Stimulated activated naive B cell treated with anti-CD40 and anti-IgM and Interleukin-4, amounts not matched to agents 10 μg/mL and 1 μg/mL and 100 μg/mL, for 72 hours (primary cell): Measurements from ENCODE around the gene RPS14.

Source experiments
- ATAC-seq, 2 donors: fragments of 150-1000 bp; cut with Tn5 transposase; replicated peaks; 2 replicates each; pipeline ENCODE4 v1.10.0; 2021; ENCODE audit warnings: moderate library complexity in 1 of 2
- DNase-seq: peaks from one replicate; pipeline ENCODE4 v3.0.0; 2021
- H3K27ac Mint-ChIP-seq: one replicate; pipeline ENCODE4 v1.8.0; 2022; ENCODE audit warnings: mild to moderate bottlenecking, mixed read lengths
- H3K27me3 Mint-ChIP-seq, 2 donors: one replicate each; pipeline ENCODE4 v1.8.0; 2022; ENCODE audit warnings: mixed read lengths in 2 of 2
- H3K36me3 Mint-ChIP-seq, 2 donors: one replicate each; pipeline ENCODE4 v1.8.0; 2022; ENCODE audit warnings: mixed read lengths in 2 of 2, mild to moderate bottlenecking in 1 of 2
- H3K4me1 Mint-ChIP-seq, 2 donors: one replicate each; pipeline ENCODE4 v1.8.0; 2022; ENCODE audit warnings: mixed read lengths in 2 of 2, mild to moderate bottlenecking in 1 of 2
- H3K4me3 Mint-ChIP-seq, 2 donors: one replicate each; pipeline ENCODE4 v1.8.0; 2022; ENCODE audit warnings: mild to moderate bottlenecking in 2 of 2, mixed read lengths in 2 of 2, moderate library complexity in 1 of 2
- H3K9me3 Mint-ChIP-seq, 2 donors: one replicate each; pipeline ENCODE4 v1.8.0; 2022; ENCODE audit warnings: mixed read lengths in 2 of 2, mild to moderate bottlenecking in 1 of 2

RPS14 gene

GRCh38 chr5:150449517-150450339 is at the start of gene RPS14:
Gene RPS14, minus strand, starts transcription at chr5:150449739. Its CDS starts 2,006 bp downstream, at chr5:150447733.
- peaks cover 25 to 38% of the 10 kb centered on the region in 2 donors for H3K4me1 Mint-ChIP-seq
- no peaks in the 10 kb centered on the region for H3K9me3 Mint-ChIP-seq
- H3K4me3 Mint-ChIP-seq, result peak within 1 kb of the TSS; percentile 94 to 97
- peak; percentile 94 to 95 for ATAC-seq
- peak within 1 kb of the TSS; percentile 99 for H3K27ac Mint-ChIP-seq
- H3K27me3 Mint-ChIP-seq, result no peaks in the 10 kb centered on the region
- peak; percentile 90 for DNase-seq
- H3K36me3 Mint-ChIP-seq, result peaks cover 44 to 49% of the 10 kb centered on the region in 2 donors

DNA sequence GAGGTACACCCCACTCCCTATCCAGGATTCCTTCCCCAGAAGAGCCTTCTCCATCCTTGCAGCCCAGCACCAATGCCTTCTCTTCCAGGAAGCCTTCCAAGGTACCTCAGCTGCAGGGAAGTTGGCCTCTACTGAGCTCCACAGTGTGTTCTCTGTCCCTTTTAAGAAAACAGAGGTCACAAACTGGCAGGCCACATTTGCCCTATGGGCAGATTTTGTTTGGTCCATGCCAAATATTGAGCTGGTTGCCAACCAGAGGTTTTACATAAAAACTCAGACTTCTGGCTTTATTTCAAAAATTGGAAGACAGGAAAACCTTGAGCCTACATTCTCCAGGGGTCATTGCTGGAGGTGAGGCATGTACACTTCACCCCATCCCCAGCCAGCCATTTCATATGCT is 49.4 kb upstream of the RPS14 start:
- peaks cover 0 to 3% of the 10 kb centered on the region in 2 donors for H3K36me3 Mint-ChIP-seq

GRCh38 chr5:150498501-150498900 is 49.0 kb upstream of the RPS14 start:
- ATAC-seq (no peak), DNase-seq (no peak)
- no peaks in the 10 kb centered on the region for H3K9me3 Mint-ChIP-seq
- no peak overlapping the region for H3K4me3 Mint-ChIP-seq
- H3K4me1 Mint-ChIP-seq, result peaks cover 13 to 21% of the 10 kb centered on the region in 2 donors
- H3K36me3 Mint-ChIP-seq, result peaks cover 0 to 3% of the 10 kb centered on the region in 2 donors
- peak overlapping the region; percentile 70 for H3K27ac Mint-ChIP-seq
- no peaks in the 10 kb centered on the region for H3K27me3 Mint-ChIP-seq

More for the DNA sequence above, 49.4 kb upstream of the RPS14 start:
- H3K4me3 Mint-ChIP-seq, result no peak overlapping the region
- H3K4me1 Mint-ChIP-seq, result peaks cover 13 to 21% of the 10 kb centered on the region in 2 donors
- H3K9me3 Mint-ChIP-seq, result no peaks in the 10 kb centered on the region
- no peaks in the 10 kb centered on the region for H3K27me3 Mint-ChIP-seq
- no peak for ATAC-seq
- H3K27ac Mint-ChIP-seq, result peak overlapping the region; percentile 70
- DNase-seq, result no peak

DNA sequence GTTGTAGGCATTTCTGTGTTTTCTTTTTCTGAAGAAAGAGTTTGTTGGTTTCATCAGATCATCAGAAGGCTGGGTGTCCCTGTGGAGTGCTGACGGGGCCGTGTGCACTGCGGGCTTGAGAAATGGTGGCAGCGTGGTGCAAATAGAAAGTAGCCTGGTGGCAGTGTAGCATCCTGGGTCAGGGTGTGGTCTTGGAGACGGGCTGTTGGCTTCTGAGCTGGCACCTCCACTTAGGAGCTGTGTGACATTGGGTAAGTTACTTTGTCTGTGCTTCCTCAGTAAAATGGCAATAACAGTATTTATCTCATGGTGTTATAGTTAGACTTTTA is 48.4 kb upstream of the RPS14 start:
- no peak for DNase-seq
- peaks cover 13 to 21% of the 10 kb centered on the region in 2 donors for H3K4me1 Mint-ChIP-seq
- H3K27me3 Mint-ChIP-seq, result no peaks in the 10 kb centered on the region
- H3K9me3 Mint-ChIP-seq, result no peaks in the 10 kb centered on the region
- ATAC-seq, result no peak
- H3K36me3 Mint-ChIP-seq, result peaks cover 0 to 3% of the 10 kb centered on the region in 2 donors
- H3K4me3 Mint-ChIP-seq, result no peak overlapping the region
- no peak overlapping the region for H3K27ac Mint-ChIP-seq

DNA sequence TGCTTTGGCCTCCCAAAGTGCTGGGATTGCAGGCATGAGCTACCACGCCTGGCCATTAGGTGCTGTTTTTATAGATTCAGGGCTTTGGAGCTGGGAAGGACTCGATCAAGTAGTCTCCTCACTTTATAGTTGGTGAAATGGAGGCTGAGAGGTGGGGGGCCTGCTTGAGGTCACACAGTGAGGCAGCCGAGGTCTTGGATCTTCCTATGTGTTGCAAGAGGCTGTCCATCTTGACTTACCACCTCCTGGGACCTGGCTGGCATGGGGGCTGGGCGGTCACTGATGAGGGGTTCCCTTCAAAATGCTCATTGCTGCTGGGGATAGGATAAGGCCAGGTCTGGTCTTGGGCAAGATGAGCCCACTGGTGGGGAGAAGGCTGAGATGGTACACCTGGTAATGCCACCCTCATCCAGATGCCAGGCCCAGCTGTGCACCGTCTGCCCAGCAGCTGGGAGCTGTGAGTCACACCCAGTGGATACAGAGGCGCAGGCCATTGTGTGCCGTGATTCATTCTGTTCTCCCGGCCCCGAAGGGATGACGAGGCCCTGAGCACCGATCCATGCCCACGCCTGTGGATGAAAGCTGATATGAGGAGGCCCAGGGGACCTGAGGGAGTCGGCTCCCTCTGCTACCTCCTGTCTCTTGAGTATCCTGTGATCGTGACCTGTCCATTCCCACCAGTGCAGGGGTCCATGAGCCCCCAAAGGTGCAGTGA is 47.9 kb upstream of the RPS14 start:
- peaks cover 13 to 21% of the 10 kb centered on the region in 2 donors for H3K4me1 Mint-ChIP-seq
- ATAC-seq (no peak), DNase-seq (no peak)
- no peak overlapping the region for H3K27ac Mint-ChIP-seq
- H3K9me3 Mint-ChIP-seq, result no peaks in the 10 kb centered on the region
- H3K4me3 Mint-ChIP-seq, result no peak overlapping the region
- H3K36me3 Mint-ChIP-seq, result peaks cover 0 to 3% of the 10 kb centered on the region in 2 donors
- no peaks in the 10 kb centered on the region for H3K27me3 Mint-ChIP-seq

- no peak for ATAC-seq
- DNase-seq, result no peak
- Mint-ChIP-seq H3K36me3 (peaks cover 0 to 3% of the 10 kb centered on the region in 2 donors), H3K27ac (no peak overlapping the region), H3K27me3 (no peaks in the 10 kb centered on the region), H3K4me3 (no peak overlapping the region), H3K9me3 (no peaks in the 10 kb centered on the region), H3K4me1 (peaks cover 13 to 21% of the 10 kb centered on the region in 2 donors)
Measured at GRCh38 chr5:150496534-150496933, 47.0 kb upstream of the RPS14 start.

DNA sequence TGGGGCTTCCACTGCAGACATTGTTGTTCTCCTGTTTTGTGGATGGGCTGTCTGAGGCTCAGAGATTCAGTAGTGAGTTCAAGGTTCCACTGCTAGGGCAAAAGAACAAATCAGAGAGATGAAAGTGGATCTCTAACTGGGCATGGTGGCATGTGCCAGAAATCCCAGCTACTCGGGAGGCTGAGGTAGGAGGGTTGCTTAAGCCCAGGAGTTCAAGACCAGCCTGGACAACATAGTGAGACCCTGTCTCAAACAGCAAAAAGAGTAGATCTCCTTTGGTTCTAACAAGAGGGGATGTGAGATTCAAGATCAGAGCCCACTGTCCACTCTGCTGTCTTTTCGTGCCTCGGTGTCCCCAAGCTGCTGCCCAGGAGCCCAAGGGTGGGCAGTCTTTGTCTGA is 46.6 kb upstream of the RPS14 start:
- ATAC-seq, result no peak
- Mint-ChIP-seq H3K36me3 (peaks cover 0 to 3% of the 10 kb centered on the region in 2 donors), H3K27me3 (no peaks in the 10 kb centered on the region), H3K9me3 (no peaks in the 10 kb centered on the region), H3K27ac (no peak overlapping the region), H3K4me1 (peaks cover 13 to 23% of the 10 kb centered on the region in 2 donors), H3K4me3 (no peak overlapping the region)
- no peak for DNase-seq

DNA sequence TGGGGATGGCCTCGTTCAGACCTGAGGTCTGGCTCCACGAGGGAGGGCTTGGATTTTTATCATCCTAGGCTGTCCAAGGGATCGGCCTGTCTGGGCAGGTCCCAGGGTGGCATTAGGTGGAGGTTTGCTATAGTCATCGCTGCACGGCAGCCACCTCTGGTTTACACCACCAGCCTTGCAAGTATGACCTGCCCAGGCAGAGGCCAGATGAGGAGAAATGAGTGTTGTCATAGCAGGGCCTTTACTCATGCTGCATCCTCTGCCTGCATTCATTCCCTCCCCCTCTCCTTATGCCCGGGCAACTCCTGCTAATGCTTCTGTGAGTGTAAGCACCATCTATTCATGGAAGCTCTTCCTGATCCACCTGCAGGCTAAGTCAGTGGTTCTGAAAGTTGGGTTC is 43.1 kb upstream of the RPS14 start:
- ATAC-seq (no peak), DNase-seq (no peak)
- Mint-ChIP-seq H3K4me3 (no peak overlapping the region), H3K27me3 (no peaks in the 10 kb centered on the region), H3K4me1 (peaks cover 28 to 36% of the 10 kb centered on the region in 2 donors), H3K36me3 (no peaks in the 10 kb centered on the region), H3K27ac (no peak overlapping the region), H3K9me3 (no peaks in the 10 kb centered on the region)

GRCh38 chr5:150491876-150492275 is 42.3 kb upstream of the RPS14 start:
- Mint-ChIP-seq H3K9me3 (no peaks in the 10 kb centered on the region), H3K4me3 (no peak overlapping the region), H3K27me3 (no peaks in the 10 kb centered on the region), H3K27ac (no peak overlapping the region), H3K4me1 (peaks cover 33 to 44% of the 10 kb centered on the region in 2 donors), H3K36me3 (no peaks in the 10 kb centered on the region)
- ATAC-seq, result no peak
- no peak for DNase-seq

GRCh38 chr5:150490754-150491153 is 41.2 kb upstream of the RPS14 start:
- ATAC-seq (no peak), DNase-seq (no peak)
- Mint-ChIP-seq H3K27me3 (no peaks in the 10 kb centered on the region), H3K9me3 (no peaks in the 10 kb centered on the region), H3K27ac (no peak overlapping the region), H3K4me3 (no peak overlapping the region), H3K4me1 (peaks cover 33 to 44% of the 10 kb centered on the region in 2 donors), H3K36me3 (no peaks in the 10 kb centered on the region)

DNA sequence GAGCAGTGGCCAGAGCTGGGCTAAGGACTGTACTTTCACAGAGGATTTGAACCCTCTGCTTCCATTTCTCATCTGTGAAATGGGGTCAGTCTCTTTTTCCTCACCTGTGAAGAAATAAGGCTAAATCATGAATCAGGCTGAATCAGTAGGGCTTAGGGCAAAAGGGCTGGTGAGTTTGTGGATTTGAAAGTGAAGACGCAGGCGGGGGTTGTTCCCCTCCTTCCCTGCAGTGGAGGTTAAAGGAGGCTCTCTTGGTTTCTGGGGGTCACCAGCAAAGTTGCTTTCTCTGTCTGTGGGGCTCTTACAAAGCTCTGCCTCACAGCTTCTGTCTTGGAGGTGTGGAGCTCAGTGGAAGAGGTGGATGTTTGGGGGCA is 40.7 kb upstream of the RPS14 start:
- H3K4me1 Mint-ChIP-seq, result peaks cover 33 to 44% of the 10 kb centered on the region in 2 donors
- no peak for ATAC-seq
- DNase-seq, result no peak
- H3K4me3 Mint-ChIP-seq, result no peak overlapping the region
- H3K27me3 Mint-ChIP-seq, result no peaks in the 10 kb centered on the region
- H3K27ac Mint-ChIP-seq, result peak overlapping the region; percentile 68
- H3K36me3 Mint-ChIP-seq, result no peaks in the 10 kb centered on the region
- H3K9me3 Mint-ChIP-seq, result no peaks in the 10 kb centered on the region

DNA sequence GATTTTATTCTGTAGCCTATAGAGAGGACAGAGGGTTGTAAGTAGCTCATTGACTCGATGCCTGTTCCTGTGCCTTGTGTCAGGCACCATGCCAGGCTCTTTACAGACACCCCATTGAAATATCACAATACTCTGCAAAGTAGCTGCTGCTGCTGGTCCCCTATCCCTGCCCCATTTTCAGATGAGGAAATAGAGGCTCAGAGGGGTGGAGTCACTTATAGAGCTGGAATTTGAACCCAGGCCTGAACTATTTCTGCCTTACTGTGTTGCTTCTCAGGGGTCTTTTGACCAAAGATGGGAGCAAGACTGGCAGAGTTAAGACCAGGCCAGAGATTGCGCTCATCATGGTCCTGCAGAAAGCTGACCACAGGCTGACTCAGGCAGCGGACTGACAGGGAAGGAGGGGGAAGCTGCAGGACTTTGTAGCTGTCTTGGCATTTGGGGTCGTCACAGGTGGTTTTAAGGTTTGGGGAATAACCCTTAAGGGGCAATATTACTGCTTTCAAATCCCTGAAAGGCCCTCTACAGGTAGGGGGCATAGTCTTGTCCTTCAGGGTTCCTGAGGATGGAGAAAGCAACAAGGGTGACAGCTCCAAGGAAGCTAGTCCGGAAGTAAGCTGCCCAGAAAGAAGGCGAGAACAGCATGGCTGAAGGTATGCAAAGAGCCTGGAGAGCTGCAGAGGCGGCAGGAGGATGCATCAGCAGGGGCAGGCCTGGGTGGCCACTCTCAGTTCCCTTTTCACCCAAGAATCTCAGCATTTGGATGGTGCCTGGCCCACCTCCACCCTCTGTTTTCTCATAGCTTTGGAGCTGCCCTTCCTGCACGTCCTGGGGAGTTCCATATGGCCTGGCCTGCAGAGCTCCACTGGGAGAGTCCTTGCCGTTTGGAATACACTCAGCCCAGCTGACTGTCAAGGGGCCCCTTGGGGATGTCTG is 40.1 kb upstream of the RPS14 start:
- Mint-ChIP-seq H3K4me1 (peaks cover 33 to 44% of the 10 kb centered on the region in 2 donors), H3K27me3 (peaks cover 0 to 3% of the 10 kb centered on the region in 2 donors), H3K36me3 (no peaks in the 10 kb centered on the region), H3K9me3 (no peaks in the 10 kb centered on the region), H3K4me3 (no peak overlapping the region), H3K27ac (peak overlapping the region; percentile 68)
- peak; percentile 92 for ATAC-seq
- DNase-seq, result peak; percentile 61

DNA sequence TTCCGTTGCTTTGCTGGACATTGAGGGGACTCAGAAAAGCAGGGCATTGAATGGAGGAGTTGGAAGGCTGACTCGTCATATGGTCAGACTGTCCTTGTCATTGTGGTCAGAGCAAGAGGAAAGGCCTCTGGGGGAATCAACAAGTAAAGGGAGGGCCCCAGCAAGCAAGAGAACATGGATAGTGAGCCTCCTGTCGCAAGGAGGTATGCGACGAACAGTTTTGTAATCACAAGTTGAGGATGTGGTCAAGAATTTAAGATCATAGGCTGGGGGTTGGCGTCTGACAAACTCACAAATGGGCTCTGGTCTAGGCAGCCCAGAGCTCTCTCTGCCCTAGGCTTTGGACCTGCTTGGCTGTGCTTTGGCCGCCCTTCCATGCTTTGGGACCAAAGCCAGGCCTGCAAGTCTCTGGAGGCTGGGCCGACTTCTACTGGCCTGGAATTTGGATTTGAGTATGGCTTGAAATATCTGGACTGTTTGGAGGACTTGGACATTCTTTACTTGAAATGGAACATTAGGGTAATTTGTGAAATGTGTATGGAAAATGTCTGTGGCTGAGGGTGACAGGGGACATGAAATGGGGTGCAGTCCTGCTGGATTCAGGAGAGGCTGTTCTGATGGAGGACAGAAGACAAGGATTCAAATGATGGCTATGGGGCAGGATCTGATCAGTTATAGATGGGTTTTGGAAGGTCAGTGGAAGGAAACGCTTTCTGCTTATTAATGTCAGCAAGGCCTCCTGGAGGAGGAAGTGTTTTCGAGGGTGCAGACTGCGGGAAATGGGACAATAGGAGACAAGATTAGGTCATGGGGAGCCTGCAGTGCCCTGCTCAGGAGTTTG is 39.2 kb upstream of the RPS14 start:
- Mint-ChIP-seq H3K27me3 (peaks cover 0 to 3% of the 10 kb centered on the region in 2 donors), H3K4me1 (peaks cover 33 to 44% of the 10 kb centered on the region in 2 donors), H3K4me3 (no peak overlapping the region), H3K27ac (no peak overlapping the region), H3K36me3 (no peaks in the 10 kb centered on the region), H3K9me3 (no peaks in the 10 kb centered on the region)
- DNase-seq (no peak), ATAC-seq (no peak)
